ENCODE results near the gene MARK3. TPM values are rescaled to one million over a fixed set of nuclear protein-coding genes. Genes with fewer than 3 reads are reported as not detected.
"Not testable (repeated sequence)": the region's sequence is repeated elsewhere in the genome, so short reads cannot be mapped to it uniquely, and the experiment has no call there.

MARK3 gene
- total RNA-seq, 1 donor from 2014 or later = 81.4 TPM

GRCh38 chr14:103519837-103520212, 134.6 kb downstream of the MARK3 start:
- Mint-ChIP-seq H3K36me3 (ENCODE audit: low read depth) (no peaks in the 10 kb centered on the region), H3K27ac (no peak overlapping the region), H3K4me1 (ENCODE audit: low read depth) (peaks cover 4% of the 10 kb centered on the region), H3K9me3 (no peaks in the 10 kb centered on the region), H3K4me3 (ENCODE audit: low read depth) (peak overlapping the region; percentile 41), H3K27me3 (ENCODE audit: low read depth) (peaks cover 14% of the 10 kb centered on the region)
- DNase-seq (ENCODE audit: low spot score) = no peak
- intact Hi-C loops (cut with micrococcal nuclease) = no loop called here

GRCh38 chr14:103520269-103520656, 135.0 kb downstream of the MARK3 start:
- H3K36me3 Mint-ChIP-seq (ENCODE audit: low read depth) = no peaks in the 10 kb centered on the region
- DNase-seq (ENCODE audit: low spot score) = no peak
- H3K27ac Mint-ChIP-seq = no peak overlapping the region
- peak overlapping the region; percentile 7 for H3K4me3 Mint-ChIP-seq (ENCODE audit: low read depth)
- H3K9me3 Mint-ChIP-seq = no peaks in the 10 kb centered on the region
- peaks cover 18% of the 10 kb centered on the region for H3K27me3 Mint-ChIP-seq (ENCODE audit: low read depth)
- peaks cover 4% of the 10 kb centered on the region for H3K4me1 Mint-ChIP-seq (ENCODE audit: low read depth)
- intact Hi-C loops (cut with micrococcal nuclease) = no loop called here

- Mint-ChIP-seq H3K27ac (no peak overlapping the region), H3K9me3 (no peaks in the 10 kb centered on the region)
These were observed 135.6 kb downstream of the MARK3 start for GRCh38 chr14:103520657-103521437.

GRCh38 chr14:103521438-103521950, 136.3 kb downstream of the MARK3 start:
- H3K4me1 Mint-ChIP-seq (ENCODE audit: low read depth) = peaks cover 4% of the 10 kb centered on the region
- DNase-seq (ENCODE audit: low spot score) = no peak
- intact Hi-C loops (cut with micrococcal nuclease) = no loop called here
- H3K36me3 Mint-ChIP-seq (ENCODE audit: low read depth) = no peaks in the 10 kb centered on the region
- no peak overlapping the region for H3K4me3 Mint-ChIP-seq (ENCODE audit: low read depth)
- no peak overlapping the region for H3K27ac Mint-ChIP-seq
- peaks cover 21% of the 10 kb centered on the region for H3K27me3 Mint-ChIP-seq (ENCODE audit: low read depth)
- no peaks in the 10 kb centered on the region for H3K9me3 Mint-ChIP-seq

More at GRCh38 chr14:103520657-103521437, 135.6 kb downstream of the MARK3 start:
- H3K4me1 Mint-ChIP-seq (ENCODE audit: low read depth) = peaks cover 4% of the 10 kb centered on the region
- intact Hi-C loops (cut with micrococcal nuclease) = no loop called here
- peak overlapping the region; percentile 45 for H3K4me3 Mint-ChIP-seq (ENCODE audit: low read depth)
- peak; percentile 57 for DNase-seq (ENCODE audit: low spot score)
- peaks cover 21% of the 10 kb centered on the region for H3K27me3 Mint-ChIP-seq (ENCODE audit: low read depth)
- no peaks in the 10 kb centered on the region for H3K36me3 Mint-ChIP-seq (ENCODE audit: low read depth)

GRCh38 chr14:103521951-103522563, 136.8 kb downstream of the MARK3 start:
- intact Hi-C loops (cut with micrococcal nuclease) = no loop called here
- no peak for DNase-seq (ENCODE audit: low spot score)
- peaks cover 6% of the 10 kb centered on the region for H3K4me1 Mint-ChIP-seq (ENCODE audit: low read depth)

GRCh38 chr14:103522649-103523574, 137.7 kb downstream of the MARK3 start, which contains the start of gene CKB:
Gene CKB (minus strand): TSS chr14:103522830. CDS start chr14:103522493, 337 bp downstream.
- intact Hi-C loops (cut with micrococcal nuclease) = no loop called here
- no peak within 1 kb of the TSS for H3K27ac Mint-ChIP-seq
- no peak for DNase-seq (ENCODE audit: low spot score)

More at GRCh38 chr14:103521951-103522563, 136.8 kb downstream of the MARK3 start:
- Mint-ChIP-seq H3K36me3 (ENCODE audit: low read depth) (no peaks in the 10 kb centered on the region), H3K4me3 (ENCODE audit: low read depth) (peak overlapping the region; percentile 21), H3K27ac (no peak overlapping the region), H3K27me3 (ENCODE audit: low read depth) (peaks cover 21% of the 10 kb centered on the region), H3K9me3 (no peaks in the 10 kb centered on the region)

GRCh38 chr14:103523575-103523954, 138.3 kb downstream of the MARK3 start:
- intact Hi-C loops (cut with micrococcal nuclease) = no loop called here
- Mint-ChIP-seq H3K27ac (no peak overlapping the region), H3K9me3 (no peaks in the 10 kb centered on the region), H3K27me3 (ENCODE audit: low read depth) (peaks cover 21% of the 10 kb centered on the region), H3K4me1 (ENCODE audit: low read depth) (peaks cover 13% of the 10 kb centered on the region), H3K36me3 (ENCODE audit: low read depth) (no peaks in the 10 kb centered on the region), H3K4me3 (ENCODE audit: low read depth) (peak overlapping the region; percentile 17)
- DNase-seq (ENCODE audit: low spot score) = no peak

More at GRCh38 chr14:103522649-103523574, 137.7 kb downstream of the MARK3 start, which contains the start of gene CKB:
- Mint-ChIP-seq H3K4me3 (ENCODE audit: low read depth) (peak within 1 kb of the TSS; percentile 21), H3K4me1 (ENCODE audit: low read depth) (peaks cover 13% of the 10 kb centered on the region), H3K9me3 (no peaks in the 10 kb centered on the region), H3K36me3 (ENCODE audit: low read depth) (no peaks in the 10 kb centered on the region), H3K27me3 (ENCODE audit: low read depth) (peaks cover 21% of the 10 kb centered on the region)

GRCh38 chr14:103524002-103524935, 139.1 kb downstream of the MARK3 start:
- no peak for DNase-seq (ENCODE audit: low spot score)
- no peak overlapping the region for H3K27ac Mint-ChIP-seq
- peaks cover 20% of the 10 kb centered on the region for H3K27me3 Mint-ChIP-seq (ENCODE audit: low read depth)
- H3K4me1 Mint-ChIP-seq (ENCODE audit: low read depth) = peaks cover 11% of the 10 kb centered on the region
- intact Hi-C loops (cut with micrococcal nuclease) = no loop called here
- H3K4me3 Mint-ChIP-seq (ENCODE audit: low read depth) = no peak overlapping the region
- H3K36me3 Mint-ChIP-seq (ENCODE audit: low read depth) = no peaks in the 10 kb centered on the region
- no peaks in the 10 kb centered on the region for H3K9me3 Mint-ChIP-seq

- intact Hi-C loops (cut with micrococcal nuclease) = not testable (repeated sequence)
These were observed 140.4 kb downstream of the MARK3 start for GRCh38 chr14:103525430-103526246.

GRCh38 chr14:103526247-103526913, 141.2 kb downstream of the MARK3 start:
- intact Hi-C loops (cut with micrococcal nuclease) = no loop called here
- Mint-ChIP-seq H3K4me1 (ENCODE audit: low read depth) (peaks cover 15% of the 10 kb centered on the region), H3K36me3 (ENCODE audit: low read depth) (peaks cover 8% of the 10 kb centered on the region), H3K27ac (no peak overlapping the region), H3K9me3 (no peaks in the 10 kb centered on the region), H3K27me3 (ENCODE audit: low read depth) (peaks cover 20% of the 10 kb centered on the region), H3K4me3 (ENCODE audit: low read depth) (no peak overlapping the region)
- DNase-seq (ENCODE audit: low spot score) = no peak

More at GRCh38 chr14:103525430-103526246, 140.4 kb downstream of the MARK3 start:
- not testable (repeated sequence) for H3K36me3 Mint-ChIP-seq (ENCODE audit: low read depth); H3K9me3 Mint-ChIP-seq; H3K4me3 Mint-ChIP-seq (ENCODE audit: low read depth); H3K27ac Mint-ChIP-seq; DNase-seq (ENCODE audit: low spot score)
- peaks cover 20% of the 10 kb centered on the region for H3K27me3 Mint-ChIP-seq (ENCODE audit: low read depth)
- peaks cover 13% of the 10 kb centered on the region for H3K4me1 Mint-ChIP-seq (ENCODE audit: low read depth)

GRCh38 chr14:103526914-103527248, 141.7 kb downstream of the MARK3 start:
- Mint-ChIP-seq H3K27me3 (ENCODE audit: low read depth) (peaks cover 20% of the 10 kb centered on the region), H3K36me3 (ENCODE audit: low read depth) (peaks cover 8% of the 10 kb centered on the region), H3K4me1 (ENCODE audit: low read depth) (peaks cover 15% of the 10 kb centered on the region), H3K4me3 (ENCODE audit: low read depth) (peak overlapping the region; percentile 68), H3K27ac (no peak overlapping the region), H3K9me3 (no peaks in the 10 kb centered on the region)
- intact Hi-C loops (cut with micrococcal nuclease) = no loop called here
- no peak for DNase-seq (ENCODE audit: low spot score)
